Nephron (organoid): ENCODE measurements around the gene BCKDK.

Source experiments
- H3K27ac Mint-ChIP-seq, 3 experiments: 2 replicates each; pipeline ENCODE4 v1.8.0; 2020; ENCODE audit warnings: mixed read lengths in 3 of 3, mild to moderate bottlenecking in 2 of 3, moderate library complexity in 1 of 3
- H3K27me3 Mint-ChIP-seq: 2 replicates; pipeline ENCODE4 v1.8.0; 2021; ENCODE audit warnings: low read depth, mild to moderate bottlenecking, moderate library complexity, mixed read lengths
- H3K36me3 Mint-ChIP-seq: 2 replicates; pipeline ENCODE4 v1.8.0; 2020; ENCODE audit warnings: low read depth, mixed read lengths
- H3K4me1 Mint-ChIP-seq: 2 replicates; pipeline ENCODE4 v1.8.0; 2020; ENCODE audit warnings: mixed read lengths
- H3K4me3 Mint-ChIP-seq, 3 experiments: 2 replicates each; pipeline ENCODE4 v1.8.0; 2020; ENCODE audit warnings: mild to moderate bottlenecking in 3 of 3, mixed read lengths in 3 of 3, moderate library complexity in 2 of 3
- H3K9me3 Mint-ChIP-seq: 2 replicates; pipeline ENCODE4 v1.8.0; 2020; ENCODE audit warnings: mixed read lengths
- TF ChIP-seq, protein P1 (sequence below), 3 experiments: fragments of 200-600 bp; sonication (generic); IDR thresholded peaks; one replicate each; pipeline ENCODE4 v1.5.0; 2021; ENCODE audit warnings: antibody characterized with exemption in 3 of 3; ENCODE audit not compliant: unreplicated experiment in 3 of 3

Gene BCKDK

DNA sequence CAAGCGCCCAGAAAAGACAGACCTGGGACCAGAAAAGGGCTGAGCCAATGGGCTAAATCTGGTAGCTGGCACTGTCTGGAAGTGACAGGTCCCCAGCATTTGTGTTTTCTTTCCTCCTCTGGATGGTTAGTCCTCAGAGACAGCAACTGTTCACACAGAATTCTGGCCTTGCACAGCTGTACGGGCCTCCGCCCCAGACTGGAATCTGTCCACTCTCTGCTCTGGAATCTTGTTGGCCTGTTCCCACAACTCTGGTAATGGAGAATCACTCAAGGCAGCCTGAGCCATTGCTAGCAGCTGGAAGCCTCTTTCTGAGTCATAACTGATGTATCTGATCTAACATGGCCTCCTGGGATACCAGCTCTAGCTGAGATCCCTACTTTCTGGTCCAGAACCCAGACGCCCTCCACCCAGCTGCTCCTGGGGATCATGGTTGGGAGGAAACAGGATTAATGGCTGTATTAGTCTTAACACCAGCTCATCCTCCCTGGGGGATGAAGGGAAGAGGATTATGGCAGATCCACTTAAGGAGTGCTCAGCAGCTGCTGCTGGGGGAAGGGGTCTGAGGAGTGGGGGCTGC lies 43.2 kb upstream of the BCKDK start:
- peaks cover 26% of the 10 kb centered on the region for H3K36me3 Mint-ChIP-seq

DNA sequence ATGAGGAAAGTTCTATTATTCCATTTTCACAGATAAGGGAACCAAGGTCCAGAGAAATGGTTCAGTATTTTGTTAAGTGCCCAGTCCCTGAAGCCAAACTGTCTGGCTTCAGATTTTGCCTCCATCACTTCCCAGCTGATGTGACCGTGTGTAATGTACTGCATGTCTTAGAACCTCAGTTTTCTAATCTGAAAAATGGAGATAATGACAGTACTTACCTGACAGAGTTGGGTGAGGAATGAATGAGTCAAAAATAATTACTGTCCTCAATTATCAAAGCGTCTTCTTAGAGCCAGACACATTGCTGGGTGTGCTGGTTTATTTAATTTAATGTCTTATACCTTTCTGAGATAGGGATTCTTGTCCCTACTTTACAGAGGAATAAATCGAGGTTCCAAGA lies 40.8 kb upstream of the BCKDK start:
- H3K9me3 Mint-ChIP-seq = no peaks in the 10 kb centered on the region
- peaks cover 16% of the 10 kb centered on the region for H3K36me3 Mint-ChIP-seq
- H3K4me1 Mint-ChIP-seq = peaks cover 36% of the 10 kb centered on the region
- TF ChIP-seq, protein P1, sequence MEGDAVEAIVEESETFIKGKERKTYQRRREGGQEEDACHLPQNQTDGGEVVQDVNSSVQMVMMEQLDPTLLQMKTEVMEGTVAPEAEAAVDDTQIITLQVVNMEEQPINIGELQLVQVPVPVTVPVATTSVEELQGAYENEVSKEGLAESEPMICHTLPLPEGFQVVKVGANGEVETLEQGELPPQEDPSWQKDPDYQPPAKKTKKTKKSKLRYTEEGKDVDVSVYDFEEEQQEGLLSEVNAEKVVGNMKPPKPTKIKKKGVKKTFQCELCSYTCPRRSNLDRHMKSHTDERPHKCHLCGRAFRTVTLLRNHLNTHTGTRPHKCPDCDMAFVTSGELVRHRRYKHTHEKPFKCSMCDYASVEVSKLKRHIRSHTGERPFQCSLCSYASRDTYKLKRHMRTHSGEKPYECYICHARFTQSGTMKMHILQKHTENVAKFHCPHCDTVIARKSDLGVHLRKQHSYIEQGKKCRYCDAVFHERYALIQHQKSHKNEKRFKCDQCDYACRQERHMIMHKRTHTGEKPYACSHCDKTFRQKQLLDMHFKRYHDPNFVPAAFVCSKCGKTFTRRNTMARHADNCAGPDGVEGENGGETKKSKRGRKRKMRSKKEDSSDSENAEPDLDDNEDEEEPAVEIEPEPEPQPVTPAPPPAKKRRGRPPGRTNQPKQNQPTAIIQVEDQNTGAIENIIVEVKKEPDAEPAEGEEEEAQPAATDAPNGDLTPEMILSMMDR (IDR thresholded peaks at IDR 0.05; ENCODE audit: unreplicated experiment in 3 of 3) = no peak
- H3K27me3 Mint-ChIP-seq = no peaks in the 10 kb centered on the region
- H3K27ac Mint-ChIP-seq = no peak overlapping the region
- no peak overlapping the region for H3K4me3 Mint-ChIP-seq

More for the DNA sequence above, 43.2 kb upstream of the BCKDK start:
- no peaks in the 10 kb centered on the region for H3K27me3 Mint-ChIP-seq
- H3K27ac Mint-ChIP-seq = peak overlapping the region; percentile 87 to 97 (median 95)
- H3K4me1 Mint-ChIP-seq = peaks cover 26% of the 10 kb centered on the region
- peak overlapping the region in 1 of 3 experiments; percentile 71 for H3K4me3 Mint-ChIP-seq
- H3K9me3 Mint-ChIP-seq = no peaks in the 10 kb centered on the region
- TF ChIP-seq, protein P1 (IDR thresholded peaks at IDR 0.05; ENCODE audit: unreplicated experiment in 3 of 3) = no peak

DNA sequence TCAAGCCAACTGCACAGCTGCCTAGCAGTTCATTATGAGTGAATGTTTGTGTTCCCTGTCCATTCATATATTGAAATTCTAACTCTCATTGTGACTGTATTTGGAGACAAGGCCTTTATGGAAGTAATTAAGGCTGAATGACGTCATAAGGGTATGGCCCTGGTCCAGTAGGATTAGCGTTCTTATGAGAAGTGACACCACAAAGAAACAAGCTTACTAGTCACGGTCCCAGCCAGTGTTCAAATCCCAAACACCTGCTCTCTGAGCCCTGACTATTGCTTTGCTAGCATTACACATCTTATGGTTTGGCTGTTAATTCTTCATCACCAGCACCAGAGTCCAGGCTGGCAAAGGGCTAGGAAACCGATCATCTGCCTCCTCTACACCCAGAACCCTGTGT lies 36.3 kb upstream of the BCKDK start:
- no peaks in the 10 kb centered on the region for H3K9me3 Mint-ChIP-seq
- peak overlapping the region; percentile 81 to 97 (median 92) for H3K27ac Mint-ChIP-seq
- no peaks in the 10 kb centered on the region for H3K27me3 Mint-ChIP-seq
- H3K4me3 Mint-ChIP-seq = peak overlapping the region; percentile 98 to 100 (median 99)
- H3K4me1 Mint-ChIP-seq = peaks cover 30% of the 10 kb centered on the region
- H3K36me3 Mint-ChIP-seq = peaks cover 7% of the 10 kb centered on the region
- TF ChIP-seq, protein P1 (IDR thresholded peaks at IDR 0.05; ENCODE audit: unreplicated experiment in 3 of 3) = no peak

DNA sequence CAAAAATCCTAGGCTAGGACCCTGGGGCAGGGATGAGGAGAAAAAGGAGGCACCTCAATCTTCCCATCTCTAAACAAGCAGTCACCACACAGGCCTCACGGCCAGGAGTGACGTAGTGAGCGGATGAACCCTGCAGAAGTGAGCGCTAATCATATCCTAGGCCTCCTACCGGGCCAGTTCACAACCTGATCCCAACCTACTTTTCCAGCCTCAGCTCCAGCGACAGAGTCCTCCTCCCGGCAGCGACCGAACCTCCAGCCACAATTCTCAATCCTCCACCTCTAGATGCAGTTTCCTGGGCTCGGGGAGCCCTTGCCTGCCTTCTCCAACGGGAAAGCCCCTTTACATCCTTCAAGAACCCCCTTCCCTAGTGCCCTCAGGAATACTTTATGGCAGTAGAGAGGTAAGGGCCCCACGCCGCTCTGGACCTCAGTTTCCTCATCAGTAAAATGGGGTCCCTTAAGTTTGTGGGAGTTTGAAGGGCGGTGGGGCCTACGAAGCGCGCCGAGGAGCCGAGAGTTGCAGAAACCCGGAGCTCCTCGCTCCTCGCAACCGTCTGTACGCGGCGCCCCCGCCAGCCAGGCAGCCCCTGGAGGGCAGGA lies 35.5 kb upstream of the BCKDK start:
- peaks cover 30% of the 10 kb centered on the region for H3K4me1 Mint-ChIP-seq
- TF ChIP-seq, protein P1 (IDR thresholded peaks at IDR 0.05; ENCODE audit: unreplicated experiment in 3 of 3) = no peak
- H3K27me3 Mint-ChIP-seq = no peaks in the 10 kb centered on the region
- H3K27ac Mint-ChIP-seq = peak overlapping the region; percentile 81 to 97 (median 92)
- no peaks in the 10 kb centered on the region for H3K9me3 Mint-ChIP-seq
- peaks cover 11% of the 10 kb centered on the region for H3K36me3 Mint-ChIP-seq
- peak overlapping the region; percentile 98 to 100 (median 99) for H3K4me3 Mint-ChIP-seq

DNA sequence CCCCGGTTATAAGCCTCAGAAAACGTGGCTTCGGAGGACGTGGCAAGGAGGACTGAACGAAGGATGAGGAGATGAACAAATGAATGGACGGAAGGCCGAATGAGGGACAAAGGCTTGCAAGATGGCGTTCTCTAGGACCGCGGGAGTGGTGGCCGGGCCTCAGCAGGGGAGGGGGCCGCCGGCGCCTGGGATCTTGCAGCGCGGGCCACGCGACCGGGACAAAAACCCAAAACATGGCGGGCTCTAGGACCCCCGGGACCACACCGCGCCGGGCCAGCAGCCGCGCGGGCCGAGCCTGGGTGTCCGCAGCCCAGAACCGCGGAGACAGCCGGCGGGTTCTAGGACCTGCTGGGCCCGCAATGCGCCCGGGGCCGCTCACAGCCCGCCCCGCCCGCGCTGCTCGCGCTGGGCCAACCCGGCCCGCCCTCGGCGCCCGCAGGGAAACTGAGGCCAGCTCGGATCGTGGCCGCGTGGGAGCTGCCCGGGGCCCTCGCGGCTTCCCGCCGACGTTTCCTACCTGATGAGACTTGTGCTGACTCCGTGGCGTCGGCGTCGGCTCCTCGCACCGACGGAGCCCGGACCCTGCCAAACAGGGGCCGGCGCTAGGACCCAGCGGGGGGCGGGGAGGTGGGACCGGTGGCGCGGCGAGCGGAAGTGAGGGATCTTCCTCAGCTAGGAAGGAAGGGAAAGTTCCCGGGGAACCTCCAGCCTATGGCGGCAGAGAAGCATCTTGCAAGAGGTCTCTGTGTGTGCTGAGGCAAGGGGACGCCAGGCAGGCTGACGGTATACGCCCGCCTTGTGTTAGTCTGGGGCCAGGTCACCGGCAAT lies 34.8 kb upstream of the BCKDK start:
- Mint-ChIP-seq H3K27me3 (no peaks in the 10 kb centered on the region), H3K36me3 (peaks cover 18% of the 10 kb centered on the region), H3K9me3 (no peaks in the 10 kb centered on the region), H3K4me1 (peaks cover 30% of the 10 kb centered on the region), H3K27ac (peak overlapping the region; percentile 81 to 97 (median 92)), H3K4me3 (peak overlapping the region; percentile 98 to 100 (median 99))
- TF ChIP-seq, protein P1 (IDR thresholded peaks at IDR 0.05; ENCODE audit: unreplicated experiment in 3 of 3) = no peak
